Left ventricle myocardium superior (tissue), 1 donor: Measurements from ENCODE around the gene SPSB1. TPM values are rescaled to one million over a fixed set of nuclear protein-coding genes. Genes with fewer than 3 reads are reported as not detected.
A peak's percentile ranks its signal among the peaks of the same experiment; 100 is the strongest.

Source experiments
- ATAC-seq: fragments of 200-7000 bp; cut with Tn5 transposase; one replicate; pipeline ENCODE4 v1.9.1; 2020; ENCODE audit warnings: mild to moderate bottlenecking, moderate library complexity
- DNase-seq: peaks from one replicate; pipeline ENCODE4 v3.0.0-alpha.2; 2020
- intact Hi-C: fragments of 100-400 bp; cut with micrococcal nuclease; formaldehyde crosslinking; loops from one replicate; pipeline ENCODE4 v1.11.0; 2022
- total RNA-seq: library from RNA; stranded (reverse); fragmentation: NEBNext Ultra II Directional; extraction: Animal tissue kit (Norgen Biotek cat#: 25700); gene quantifications from one replicate; pipeline ENCODE4 v1.2.1, GENCODE V29; 2021
- donor health status: DM: no; HTN: yes; CAD: no; lungs with severe emphysema.

The SPSB1 gene
- total RNA-seq, 1 donor from 2014 or later, result 13.1 TPM

- no peak for ATAC-seq
- no peak for DNase-seq
- intact Hi-C loops, result no loop called here
Observed at GRCh38 chr1:9275161-9275560, 17.5 kb upstream of the SPSB1 start.

GRCh38 chr1:9275567-9276034 lies 17.1 kb upstream of the SPSB1 start:
- ATAC-seq (no peak), DNase-seq (no peak)
- intact Hi-C loops, result no loop called here

- ATAC-seq, result peak; percentile 51
- intact Hi-C loops, result no loop called here
- DNase-seq, result no peak
Observed at GRCh38 chr1:9278116-9278515, 14.6 kb upstream of the SPSB1 start.

GRCh38 chr1:9278585-9279153 lies 14.0 kb upstream of the SPSB1 start:
- DNase-seq, result no peak
- ATAC-seq, result no peak
- intact Hi-C loops, result no loop called here

GRCh38 chr1:9279172-9279840 lies 13.4 kb upstream of the SPSB1 start:
- DNase-seq (no peak), ATAC-seq (no peak)
- intact Hi-C loops, result no loop called here

GRCh38 chr1:9280015-9280860 lies 12.5 kb upstream of the SPSB1 start:
- ATAC-seq, result peak; percentile 71
- intact Hi-C loops, result loop anchor here (10.0 kb wide), 2 partner anchors 175 to 215 kb away; no protein-coding TSS in a partner anchor

GRCh38 chr1:9281071-9281827 lies 11.4 kb upstream of the SPSB1 start:
- intact Hi-C loops, result loop anchor here (10.0 kb wide), 2 partner anchors 174 to 214 kb away; no protein-coding TSS in a partner anchor
- no peak for DNase-seq
- no peak for ATAC-seq

More at GRCh38 chr1:9280015-9280860, 12.5 kb upstream of the SPSB1 start:
- DNase-seq, result peak; percentile 59

GRCh38 chr1:9281908-9282695 lies 10.6 kb upstream of the SPSB1 start:
- DNase-seq, result no peak
- intact Hi-C loops, result loop anchor here (10.0 kb wide), 2 partner anchors 173 to 213 kb away; no protein-coding TSS in a partner anchor
- no peak for ATAC-seq

- ATAC-seq (no peak), DNase-seq (no peak)
- intact Hi-C loops, result loop anchor here (10.0 kb wide), 2 partner anchors 172 to 212 kb away; no protein-coding TSS in a partner anchor
Observed at GRCh38 chr1:9282696-9282955, 10.1 kb upstream of the SPSB1 start.

- intact Hi-C loops, result loop anchor here (10.0 kb wide), 2 partner anchors 171 to 211 kb away; no protein-coding TSS in a partner anchor
- DNase-seq, result no peak
- ATAC-seq, result no peak
Observed at GRCh38 chr1:9284061-9284460, 8.6 kb upstream of the SPSB1 start.

- DNase-seq (no peak), ATAC-seq (no peak)
- intact Hi-C loops, result loop anchor here (10.0 kb wide), 2 partner anchors 168 to 208 kb away; no protein-coding TSS in a partner anchor
Observed at GRCh38 chr1:9286556-9286955, 6.1 kb upstream of the SPSB1 start.

GRCh38 chr1:9289090-9289534 lies 3.6 kb upstream of the SPSB1 start:
- ATAC-seq (no peak), DNase-seq (peak; percentile 75)
- intact Hi-C loops, result loop anchor here (10.0 kb wide), 2 partner anchors 166 to 206 kb away; no protein-coding TSS in a partner anchor

GRCh38 chr1:9289711-9290485 lies 2.8 kb upstream of the SPSB1 start:
- intact Hi-C loops, result loop anchor here (10.0 kb wide), 2 partner anchors 165 to 205 kb away; no protein-coding TSS in a partner anchor
- DNase-seq (peak; percentile 67), ATAC-seq (peak; percentile 65)

GRCh38 chr1:9291914-9292360 lies 757 bp upstream of the SPSB1 start:
- intact Hi-C loops, result no loop called here
- ATAC-seq (peak; percentile 2), DNase-seq (peak; percentile 81)

- no peak for ATAC-seq
- intact Hi-C loops, result no loop called here
- DNase-seq, result no peak
Observed at GRCh38 chr1:9293241-9293532, 493 bp downstream of the SPSB1 start.

GRCh38 chr1:9293533-9294404 lies 1.1 kb downstream of the SPSB1 start:
- intact Hi-C loops, result no loop called here
- DNase-seq (peak; percentile 64), ATAC-seq (peak; percentile 8)

- intact Hi-C loops, result no loop called here
- no peak for ATAC-seq
- DNase-seq, result no peak
Observed at GRCh38 chr1:9294405-9294773, 1.7 kb downstream of the SPSB1 start.
